ENCODE data around the gene MACROD1.

The MACROD1 gene

DNA sequence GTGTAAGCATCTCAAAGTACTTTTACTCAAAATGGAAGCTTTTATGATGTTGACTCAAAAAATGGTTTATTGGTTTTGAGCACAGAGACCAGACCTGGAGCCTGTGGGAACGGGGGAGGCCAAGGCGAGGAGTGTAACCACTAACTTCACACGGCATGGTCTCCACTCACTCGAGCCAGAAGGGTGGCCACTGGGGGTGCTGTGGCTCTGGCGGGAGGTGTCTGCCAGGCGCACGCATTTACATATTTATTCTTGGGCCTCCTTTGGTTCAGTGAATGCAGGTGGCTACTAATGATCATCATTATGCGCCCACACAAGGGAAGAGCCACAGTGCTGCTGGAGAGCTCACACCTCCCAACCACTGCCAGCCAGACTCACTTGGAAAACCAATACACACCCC lies 65.6 kb downstream of the MACROD1 start:
- no peak overlapping the region for H3K4me3 ChIP-seq (ENCODE audit: low read depth, low read length)
- DNase-seq (ENCODE audit: low read depth) = no peak
- in situ Hi-C loops (cut with HindIII; ENCODE audit: low sequenced_read_pairs) = no loop called here
- TF ChIP-seq, protein P1, sequence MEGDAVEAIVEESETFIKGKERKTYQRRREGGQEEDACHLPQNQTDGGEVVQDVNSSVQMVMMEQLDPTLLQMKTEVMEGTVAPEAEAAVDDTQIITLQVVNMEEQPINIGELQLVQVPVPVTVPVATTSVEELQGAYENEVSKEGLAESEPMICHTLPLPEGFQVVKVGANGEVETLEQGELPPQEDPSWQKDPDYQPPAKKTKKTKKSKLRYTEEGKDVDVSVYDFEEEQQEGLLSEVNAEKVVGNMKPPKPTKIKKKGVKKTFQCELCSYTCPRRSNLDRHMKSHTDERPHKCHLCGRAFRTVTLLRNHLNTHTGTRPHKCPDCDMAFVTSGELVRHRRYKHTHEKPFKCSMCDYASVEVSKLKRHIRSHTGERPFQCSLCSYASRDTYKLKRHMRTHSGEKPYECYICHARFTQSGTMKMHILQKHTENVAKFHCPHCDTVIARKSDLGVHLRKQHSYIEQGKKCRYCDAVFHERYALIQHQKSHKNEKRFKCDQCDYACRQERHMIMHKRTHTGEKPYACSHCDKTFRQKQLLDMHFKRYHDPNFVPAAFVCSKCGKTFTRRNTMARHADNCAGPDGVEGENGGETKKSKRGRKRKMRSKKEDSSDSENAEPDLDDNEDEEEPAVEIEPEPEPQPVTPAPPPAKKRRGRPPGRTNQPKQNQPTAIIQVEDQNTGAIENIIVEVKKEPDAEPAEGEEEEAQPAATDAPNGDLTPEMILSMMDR (IDR thresholded peaks at IDR 0.05; ENCODE audit: low read depth, low read length, missing control alignments) = peak; percentile 33

DNA sequence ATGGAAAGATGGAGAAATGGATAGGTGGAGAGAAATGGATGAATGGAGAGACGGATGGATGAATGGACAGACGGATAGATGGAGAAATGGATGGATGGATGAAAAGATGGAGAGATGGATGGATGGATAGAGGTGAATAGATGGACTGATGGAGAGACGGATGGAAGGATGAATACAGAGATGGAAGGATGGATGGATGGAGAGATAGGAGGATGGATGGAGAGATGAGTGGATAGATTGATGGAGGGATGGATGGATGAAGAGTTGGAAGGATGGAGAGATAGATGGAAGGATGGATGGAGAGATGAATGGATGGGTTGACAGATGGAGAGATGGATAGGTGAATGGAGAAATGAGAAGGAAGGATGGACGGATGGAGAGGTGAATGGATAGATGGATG lies 66.5 kb downstream of the MACROD1 start:
- H3K4me3 ChIP-seq (ENCODE audit: low read depth, low read length) = no peak overlapping the region
- DNase-seq (ENCODE audit: low read depth) = no peak
- in situ Hi-C loops (cut with HindIII; ENCODE audit: low sequenced_read_pairs) = no loop called here
- TF ChIP-seq, protein P1 (IDR thresholded peaks at IDR 0.05; ENCODE audit: low read depth, low read length, missing control alignments) = no peak

DNA sequence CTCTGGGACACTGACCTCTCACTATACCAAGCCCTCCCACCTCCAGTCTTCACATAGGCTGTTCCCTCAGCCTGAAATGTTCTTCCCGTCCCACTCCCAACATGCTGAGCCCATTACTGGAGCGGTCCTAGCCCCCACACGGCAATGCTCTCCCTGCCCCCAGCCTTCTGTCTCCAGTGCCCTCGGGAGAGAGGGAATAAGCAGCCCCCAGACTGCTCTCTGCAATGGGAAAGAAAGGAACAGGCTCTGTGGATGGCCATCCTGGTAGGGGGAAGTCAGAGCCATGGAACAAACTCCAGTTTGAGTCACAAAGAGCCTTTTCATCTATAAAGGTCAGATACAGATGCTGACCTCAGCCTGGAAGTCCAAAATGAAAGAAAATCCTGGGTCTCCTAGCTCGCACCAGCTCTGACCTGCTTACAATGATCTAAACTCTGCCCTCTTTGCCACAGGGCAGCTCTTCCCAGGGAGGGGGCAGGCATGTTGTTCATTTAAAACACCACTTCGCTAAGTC lies 67.5 kb downstream of the MACROD1 start:
- in situ Hi-C loops (cut with HindIII; ENCODE audit: low sequenced_read_pairs) = no loop called here
- H3K4me3 ChIP-seq (ENCODE audit: low read depth, low read length) = no peak overlapping the region
- no peak for DNase-seq (ENCODE audit: low read depth)
- TF ChIP-seq, protein P1 (IDR thresholded peaks at IDR 0.05; ENCODE audit: low read depth, low read length, missing control alignments) = no peak

DNA sequence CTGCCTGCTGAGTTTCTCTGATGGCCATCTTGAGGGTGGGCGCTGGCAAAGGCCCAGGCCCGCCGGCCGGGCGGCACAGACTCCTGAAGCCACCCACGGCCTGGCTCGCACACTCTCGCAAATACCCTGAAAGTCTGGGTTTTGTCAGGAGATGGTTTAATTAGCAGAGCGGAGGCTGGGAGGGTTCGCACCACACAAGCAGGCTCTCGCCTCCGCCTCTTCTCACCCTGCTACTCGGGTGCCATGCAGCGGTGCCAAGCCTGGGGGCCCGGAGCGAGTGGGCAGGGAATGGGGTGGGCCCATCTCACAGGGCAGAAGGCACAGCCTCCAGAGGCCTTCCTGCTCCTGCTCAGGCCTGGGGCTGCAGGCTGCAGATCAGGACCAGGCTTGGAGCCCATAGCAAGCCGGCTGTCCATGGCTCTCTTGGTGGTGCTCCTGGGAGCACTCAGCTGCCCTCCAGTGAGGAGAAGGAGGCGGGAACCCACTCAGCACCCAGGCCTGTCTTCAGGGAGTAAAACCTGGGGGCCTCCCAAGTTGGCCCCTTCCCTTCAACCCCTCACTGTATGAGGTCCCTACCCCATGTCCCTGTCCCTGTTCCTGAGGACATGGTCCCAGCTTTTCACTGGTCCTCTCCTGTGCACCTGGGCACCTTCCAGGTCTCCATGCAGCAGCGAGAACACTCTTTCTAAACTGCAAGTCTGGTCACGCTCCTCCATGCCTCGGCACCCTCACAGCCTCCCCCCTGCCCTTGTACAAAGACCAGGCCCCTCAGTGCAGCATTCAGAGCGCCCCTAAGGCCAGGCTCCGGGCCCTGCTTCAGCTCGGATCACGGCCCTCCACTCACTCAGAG lies 68.2 kb downstream of the MACROD1 start:
- no peak overlapping the region for H3K4me3 ChIP-seq (ENCODE audit: low read depth, low read length)
- TF ChIP-seq, protein P1 (IDR thresholded peaks at IDR 0.05; ENCODE audit: low read depth, low read length, missing control alignments) = no peak
- no peak for DNase-seq (ENCODE audit: low read depth)
- in situ Hi-C loops (cut with HindIII; ENCODE audit: low sequenced_read_pairs) = no loop called here

DNA sequence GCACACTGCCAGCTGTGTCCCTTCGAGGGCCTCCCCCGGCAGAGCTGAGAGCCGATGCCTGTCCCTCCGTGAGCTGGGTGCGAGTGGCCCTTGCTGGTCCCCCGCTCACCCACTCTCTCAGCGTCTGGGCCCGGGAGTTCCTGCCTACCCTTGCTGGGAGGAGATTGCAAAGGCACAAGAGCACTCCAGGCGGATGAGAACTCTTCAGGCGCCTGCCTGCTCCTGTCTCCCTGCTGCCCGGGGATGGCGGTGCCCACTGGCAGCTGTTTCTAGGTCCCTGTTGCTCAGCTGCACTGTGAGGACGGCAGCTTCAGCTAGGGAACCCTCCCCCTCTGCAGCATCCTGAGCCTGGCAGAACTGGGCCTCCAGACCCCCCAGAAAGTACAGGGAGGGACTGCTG lies 69.1 kb downstream of the MACROD1 start:
- in situ Hi-C loops (cut with HindIII; ENCODE audit: low sequenced_read_pairs) = no loop called here
- no peak overlapping the region for H3K4me3 ChIP-seq (ENCODE audit: low read depth, low read length)
- TF ChIP-seq, protein P1 (IDR thresholded peaks at IDR 0.05; ENCODE audit: low read depth, low read length, missing control alignments) = no peak
- no peak for DNase-seq (ENCODE audit: low read depth)

DNA sequence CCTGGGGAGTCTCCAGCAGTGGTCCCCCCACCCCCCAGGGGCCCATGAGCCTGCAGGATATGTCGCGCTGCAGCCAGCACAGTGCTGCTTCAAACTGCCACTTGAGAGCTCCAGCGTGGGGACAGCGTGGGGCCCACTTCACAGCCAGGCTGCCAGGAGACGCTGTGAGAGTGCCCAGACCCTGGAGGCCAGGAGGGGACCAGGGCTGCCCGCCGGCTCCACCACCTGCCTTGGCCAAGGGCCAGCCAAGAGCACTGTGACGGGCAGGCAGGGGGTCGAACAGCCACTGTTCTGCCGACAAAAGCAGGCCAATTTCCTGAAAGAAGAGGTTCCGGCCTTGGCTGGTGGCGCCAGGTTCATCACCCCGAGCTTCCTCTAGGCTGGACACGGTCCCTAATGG lies 70.0 kb downstream of the MACROD1 start:
- H3K4me3 ChIP-seq (ENCODE audit: low read depth, low read length) = no peak overlapping the region
- TF ChIP-seq, protein P1 (IDR thresholded peaks at IDR 0.05; ENCODE audit: low read depth, low read length, missing control alignments) = no peak
- in situ Hi-C loops (cut with HindIII; ENCODE audit: low sequenced_read_pairs) = no loop called here
- DNase-seq (ENCODE audit: low read depth) = no peak
